ENCODE results near the gene COA8. TPM values are rescaled to one million over a fixed set of nuclear protein-coding genes. Genes with fewer than 3 reads are reported as not detected.

The COA8 gene
- total and polyA plus RNA-seq, 10 of the 15 experiments (the other 5 are each of a cell fraction or from before 2014, with no cell fraction given): 6.1 to 69.5 (median 25.8) TPM

- no peak overlapping the region for H3K9ac ChIP-seq (ENCODE audit: control insufficient read depth, insufficient read depth, low read length)
- intact Hi-C loops (cut with micrococcal nuclease; ENCODE audit: unreplicated experiment): no loop called here
- H3K4me1 ChIP-seq (ENCODE audit: control insufficient read depth, insufficient read depth, low read length): no peaks in the 10 kb centered on the region
- no peak for ATAC-seq
- WGBS (ENCODE audit: insufficient coverage, insufficient replicate concordance, low lambda C conversion rate, missing lambda C conversion rate): 84% methylated on average over 12 of the region's 17 CpGs
- H3K4me3 ChIP-seq: no peak overlapping the region
- in situ Hi-C loops (cut with MboI): no loop called here
- no peak overlapping the region for H3K4me2 ChIP-seq (ENCODE audit: control insufficient read depth, insufficient read depth)
- ChIA-PET SMC1A (ENCODE audit: uncharacterized antibody, unreplicated experiment) (interaction anchor here (1.5 kb wide), 1 partner anchor 33 kb away, joined by 4 read pairs; no protein-coding TSS in a partner anchor), RAD21 (ENCODE audit: unreplicated experiment) (interaction anchor here (0.6 to 1.5 kb wide), 2 partner anchors 29 to 154 kb away, joined by 3 to 5 read pairs; partner anchors contain the start of gene CKB), POLR2A (no interaction called here), CTCF (interaction anchor here (1.3 kb wide), 1 partner anchor 20 kb away, joined by 4 read pairs; no protein-coding TSS in a partner anchor)
- H4K20me1 ChIP-seq (ENCODE audit: control insufficient read depth, insufficient read depth): no peaks in the 10 kb centered on the region
- H2AFZ ChIP-seq (ENCODE audit: control insufficient read depth, low read depth, low read length): no peak overlapping the region
- no peak for FAIRE-seq
- BruUV-seq (replicated peaks): no TSS peak
- TF ChIP-seq NR2C1 (IDR thresholded peaks at IDR 0.05) (no peak), ZBED1 (IDR thresholded peaks at IDR 0.05; ENCODE audit: borderline replicate concordance) (no peak), RFX5 (IDR thresholded peaks at IDR 0.05; ENCODE audit: low read depth, low read length) (no peak), YY1 (IDR thresholded peaks at IDR 0.05; ENCODE audit: low read depth, low read length) (no peak), BCL3 (IDR thresholded peaks at IDR 0.05; ENCODE audit: borderline replicate concordance, insufficient read depth, low read depth, low read length, poor library complexity, severe bottlenecking) (no peak), CUX1 (IDR thresholded peaks at IDR 0.05; ENCODE audit: insufficient replicate concordance, low read depth, low read length) (no peak), DPF2 (IDR thresholded peaks at IDR 0.05) (no peak), RB1 (IDR thresholded peaks at IDR 0.05; ENCODE audit: borderline replicate concordance) (no peak), WRNIP1 (IDR thresholded peaks at IDR 0.05; ENCODE audit: borderline replicate concordance, low read depth, low read length) (no peak), MEF2A (IDR thresholded peaks at IDR 0.05; ENCODE audit: insufficient read depth, low read depth, low read length) (no peak), KLF5 (IDR thresholded peaks at IDR 0.05; ENCODE audit: partially characterized antibody) (no peak), CREB1 (IDR thresholded peaks at IDR 0.05; ENCODE audit: low read depth) (no peak)
- H3K27me3 ChIP-seq (replicated peaks in 1 of 2; ENCODE audit: control insufficient read depth in 2 of 2, insufficient read depth in 2 of 2, low read length in 1 of 2): no peaks in the 10 kb centered on the region
- no peak overlapping the region for H3K27ac ChIP-seq (ENCODE audit: control insufficient read depth, insufficient read depth)
- DNase-seq (ENCODE audit: low read depth, low spot score): no peak
- H3K36me3 ChIP-seq (ENCODE audit: control insufficient read depth in 2 of 2, insufficient read depth in 2 of 2, low read length in 1 of 2): no peaks in the 10 kb centered on the region
- H3K9me3 ChIP-seq (replicated peaks; ENCODE audit: control insufficient read depth, insufficient read depth, low read length): no peaks in the 10 kb centered on the region
- no peaks in the 10 kb centered on the region for H3K79me2 ChIP-seq (ENCODE audit: control insufficient read depth, insufficient read depth, low read length)
Observed at GRCh38 chr14:103551338-103551762, 11.4 kb upstream of the COA8 start.
